Measurements from ENCODE around the gene KISS1R. TPM values are rescaled to one million over a fixed set of nuclear protein-coding genes. Genes with fewer than 3 reads are reported as not detected.

KISS1R gene
- 0.19 to 0.43 TPM (median 0.21 TPM) in 5 replicates for total RNA-seq (2022; extraction: Qiagen RNA extraction)

GRCh38 chr19:917323-918151, at the start of gene KISS1R:
Gene KISS1R, plus strand, starts transcription at chr19:917333. Its CDS starts 170 bp downstream, at chr19:917503.

GRCh38 chr19:892894-893689, 24.0 kb upstream of the KISS1R start, which contains the start of the genes MED16 and RNU6-9:
Gene MED16, minus strand, starts transcription at chr19:893187. Its CDS starts 2,056 bp downstream, at chr19:891131.
Gene RNU6-9, plus strand, starts transcription at chr19:893484.

DNA sequence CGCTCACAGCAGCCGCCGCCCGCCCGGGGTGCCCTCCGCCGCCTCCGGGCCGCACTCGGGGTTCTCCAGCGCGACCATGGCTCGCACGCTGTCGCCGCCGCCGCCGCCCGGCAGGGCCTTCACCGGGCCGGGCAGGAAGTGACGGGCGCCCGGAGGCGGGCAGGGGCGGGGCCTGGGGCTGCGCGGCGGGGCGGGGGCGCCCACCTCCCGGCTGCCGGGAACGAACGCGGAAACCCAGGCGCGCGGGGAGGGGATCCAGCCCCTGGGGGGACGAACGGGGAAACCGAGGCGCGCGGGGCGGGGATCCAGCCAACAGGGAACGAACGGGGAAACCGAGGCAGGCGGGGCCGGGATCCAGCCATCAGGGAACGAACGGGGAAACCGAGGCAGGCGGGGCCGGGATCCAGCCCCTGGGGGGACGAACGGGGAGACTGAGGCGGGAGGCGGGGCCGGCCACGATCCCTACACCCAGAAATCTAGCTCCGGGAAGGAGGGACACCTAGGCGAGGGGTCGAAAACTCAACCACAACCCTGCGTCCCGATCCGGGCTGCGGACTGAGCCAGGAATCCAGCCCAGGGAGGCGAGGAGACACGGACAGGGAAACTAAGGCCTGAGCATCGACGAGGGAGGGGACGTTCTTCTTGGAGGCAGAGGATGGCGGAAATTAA, 3.9 kb upstream of the KISS1R start, which contains the start of gene R3HDM4:
Gene R3HDM4 (minus strand): TSS at position 140 of the 669 bp plus-strand sequence. CDS start 62 bp downstream, at position 78.

GRCh38 chr19:925526-926322, 8.6 kb downstream of the KISS1R start, which contains the start of gene ARID3A:
Gene ARID3A, plus strand, starts transcription at chr19:926035. Its CDS starts 3,494 bp downstream, at chr19:929529.

Other genes with a start within 250 kb of the KISS1R start
- 215 to 309 TPM (median 261 TPM) in 5 replicates for gene FSTL3, start 240.9 kb upstream of the KISS1R start, total RNA-seq (2022; extraction: Qiagen RNA extraction)
- 0.14 TPM in 1 of 5 replicates, not detected in the others for gene PRSS57, start 221.9 kb upstream of the KISS1R start, total RNA-seq (2022; extraction: Qiagen RNA extraction)
- 11.0 to 17.2 TPM (median 15.6 TPM) in 5 replicates for gene PALM, start 208.4 kb upstream of the KISS1R start, total RNA-seq (2022; extraction: Qiagen RNA extraction)
- 60.7 to 84.1 TPM (median 81.1 TPM) in 5 replicates for gene MISP, start 166.2 kb upstream of the KISS1R start, total RNA-seq (2022; extraction: Qiagen RNA extraction)
- gene PTBP1, start 119.9 kb upstream of the KISS1R start, total RNA-seq (2022; extraction: Qiagen RNA extraction), result 179 to 224 TPM (median 212 TPM) in 5 replicates
- gene PLPPR3, start 95.4 kb upstream of the KISS1R start, total RNA-seq (2022; extraction: Qiagen RNA extraction), result 2.6 to 5.1 TPM (median 3.6 TPM) in 5 replicates
- 0.20 to 0.28 TPM (median 0.24 TPM) in 4 of 5 replicates, not detected in the other for gene AZU1, start 89.5 kb upstream of the KISS1R start, total RNA-seq (2022; extraction: Qiagen RNA extraction)
- 0.17 to 0.66 TPM (median 0.42 TPM) in 5 replicates for gene PRTN3, start 76.3 kb upstream of the KISS1R start, total RNA-seq (2022; extraction: Qiagen RNA extraction)
- 0.09 to 0.23 TPM (median 0.17 TPM) in 4 of 5 replicates, not detected in the other for gene ELANE, start 65.0 kb upstream of the KISS1R start, total RNA-seq (2022; extraction: Qiagen RNA extraction)
- gene CFD, start 57.7 kb upstream of the KISS1R start, total RNA-seq (2022; extraction: Qiagen RNA extraction), result 10.1 to 20.7 TPM (median 16.8 TPM) in 5 replicates
- 12.6 to 23.8 TPM (median 22.5 TPM) in 5 replicates for gene MED16, start 24.1 kb upstream of the KISS1R start, total RNA-seq (2022; extraction: Qiagen RNA extraction)
- gene RNU6-9, start 23.8 kb upstream of the KISS1R start, total RNA-seq (2022; extraction: Qiagen RNA extraction), result not detected in 5 replicates
- gene R3HDM4, start 4.1 kb upstream of the KISS1R start, total RNA-seq (2022; extraction: Qiagen RNA extraction), result 24.0 to 40.9 TPM (median 35.3 TPM) in 5 replicates
- 2.8 to 6.6 TPM (median 5.6 TPM) in 5 replicates for gene ARID3A, start 8.7 kb downstream of the KISS1R start, total RNA-seq (2022; extraction: Qiagen RNA extraction)
- 39.8 to 62.3 TPM (median 57.5 TPM) in 5 replicates for gene WDR18, start 67.0 kb downstream of the KISS1R start, total RNA-seq (2022; extraction: Qiagen RNA extraction)
- 1.7 to 3.9 TPM (median 3.0 TPM) in 5 replicates for gene GRIN3B, start 83.1 kb downstream of the KISS1R start, total RNA-seq (2022; extraction: Qiagen RNA extraction)
- gene TMEM259, start 103.8 kb downstream of the KISS1R start, total RNA-seq (2022; extraction: Qiagen RNA extraction), result 62.1 to 144 TPM (median 130 TPM) in 5 replicates
- not detected in 5 replicates for gene RNU6-2, start 104.2 kb downstream of the KISS1R start, total RNA-seq (2022; extraction: Qiagen RNA extraction)
- 93.3 to 117 TPM (median 109 TPM) in 5 replicates for gene CNN2, start 109.3 kb downstream of the KISS1R start, total RNA-seq (2022; extraction: Qiagen RNA extraction)
- gene ABCA7, start 122.8 kb downstream of the KISS1R start, total RNA-seq (2022; extraction: Qiagen RNA extraction), result 11.1 to 20.7 TPM (median 16.9 TPM) in 5 replicates
- 2.8 to 6.4 TPM (median 5.2 TPM) in 5 replicates for gene ARHGAP45, start 149.8 kb downstream of the KISS1R start, total RNA-seq (2022; extraction: Qiagen RNA extraction)
- gene POLR2E, start 178.0 kb downstream of the KISS1R start, total RNA-seq (2022; extraction: Qiagen RNA extraction), result 202 to 261 TPM (median 248 TPM) in 5 replicates
- gene GPX4, start 186.7 kb downstream of the KISS1R start, total RNA-seq (2022; extraction: Qiagen RNA extraction), result 425 to 537 TPM (median 506 TPM) in 5 replicates

Data from A549 treated with dexamethasone at 1 μM for 4 hours (cell line).